Measurements from ENCODE around the gene MICALL2. TPM values are rescaled to one million over a fixed set of nuclear protein-coding genes. Genes with fewer than 3 reads are reported as not detected.

Gene MICALL2
- total RNA-seq, 1 donor from 2014 or later = 19.1 TPM

GRCh38 chr7:1413936-1414639 lies 45.2 kb downstream of the MICALL2 start:
- no peak for DNase-seq

GRCh38 chr7:1412322-1413261 lies 46.7 kb downstream of the MICALL2 start:
- DNase-seq = peak; percentile 91

GRCh38 chr7:1411414-1411813 lies 47.9 kb downstream of the MICALL2 start:
- no peak for DNase-seq

GRCh38 chr7:1410992-1411391 lies 48.3 kb downstream of the MICALL2 start:
- DNase-seq = no peak

- no peak for DNase-seq
These were observed 49.7 kb downstream of the MICALL2 start for GRCh38 chr7:1409555-1409954.

- no peak for DNase-seq
These were observed 50.8 kb downstream of the MICALL2 start for GRCh38 chr7:1408466-1408865.

GRCh38 chr7:1407892-1408291 lies 51.4 kb downstream of the MICALL2 start:
- DNase-seq = no peak

- no peak for DNase-seq
These were observed 54.2 kb downstream of the MICALL2 start for GRCh38 chr7:1404898-1405548.

GRCh38 chr7:1404460-1404809 lies 54.8 kb downstream of the MICALL2 start:
- DNase-seq = no peak

GRCh38 chr7:1403638-1404459 lies 55.4 kb downstream of the MICALL2 start:
- peak; percentile 78 for DNase-seq

- DNase-seq = no peak
These were observed 56.3 kb downstream of the MICALL2 start for GRCh38 chr7:1402791-1403637.

GRCh38 chr7:1402110-1402790 lies 57.0 kb downstream of the MICALL2 start:
- DNase-seq = no peak

- DNase-seq = no peak
These were observed 58.3 kb downstream of the MICALL2 start for GRCh38 chr7:1401011-1401410.

- DNase-seq = no peak
These were observed 58.9 kb downstream of the MICALL2 start for GRCh38 chr7:1400371-1400770.

- peak; percentile 35 for DNase-seq
These were observed 61.6 kb downstream of the MICALL2 start for GRCh38 chr7:1397491-1398327.

GRCh38 chr7:1396195-1396594 lies 63.1 kb downstream of the MICALL2 start:
- DNase-seq = no peak

- no peak for DNase-seq
These were observed 63.8 kb downstream of the MICALL2 start for GRCh38 chr7:1395211-1396070.

- no peak for DNase-seq
These were observed 64.9 kb downstream of the MICALL2 start for GRCh38 chr7:1394371-1394770.

- no peak for DNase-seq
These were observed 65.8 kb downstream of the MICALL2 start for GRCh38 chr7:1393421-1393820.
